ENCODE results near the gene STK17A.

DNA sequence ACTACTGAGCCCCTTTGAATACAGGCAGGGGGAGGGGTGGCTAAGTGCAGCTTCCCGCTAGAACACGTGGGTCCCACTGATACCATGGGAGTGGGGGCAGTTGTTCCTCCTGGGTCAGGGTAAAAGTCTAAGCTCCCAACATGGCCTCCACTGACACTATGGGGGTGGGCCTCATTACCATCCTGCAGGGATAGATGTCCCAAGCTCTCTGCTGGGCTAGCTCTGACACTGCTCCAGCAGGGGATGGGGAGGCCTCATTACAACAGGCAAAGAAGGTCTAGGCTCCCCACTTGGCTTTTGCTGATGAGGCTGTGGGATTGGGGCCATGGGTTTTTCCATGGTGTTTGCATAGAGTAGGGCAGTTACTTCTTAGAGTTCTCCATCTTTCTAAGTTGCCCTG is 51.5 kb downstream of the STK17A start:
- TF ChIP-seq ZFP30 (CRISPR knock-in tag; IDR thresholded peaks at IDR 0.05) (no peak), TCF4 (CRISPR knock-in tag; IDR thresholded peaks at IDR 0.05; ENCODE audit: borderline replicate concordance) (no peak), RARB (CRISPR knock-in tag; IDR thresholded peaks at IDR 0.05) (no peak), ARNTL (CRISPR knock-in tag; IDR thresholded peaks at IDR 0.05; ENCODE audit: borderline replicate concordance, low read depth) (no peak), PPARA (CRISPR knock-in tag; IDR thresholded peaks at IDR 0.05; ENCODE audit: borderline replicate concordance) (no peak)

All from SK-N-SH treated with all-trans-retinoic acid at 6 μM for 48 hours (cell line).